ENCODE results near the gene KLHL13.

DNA sequence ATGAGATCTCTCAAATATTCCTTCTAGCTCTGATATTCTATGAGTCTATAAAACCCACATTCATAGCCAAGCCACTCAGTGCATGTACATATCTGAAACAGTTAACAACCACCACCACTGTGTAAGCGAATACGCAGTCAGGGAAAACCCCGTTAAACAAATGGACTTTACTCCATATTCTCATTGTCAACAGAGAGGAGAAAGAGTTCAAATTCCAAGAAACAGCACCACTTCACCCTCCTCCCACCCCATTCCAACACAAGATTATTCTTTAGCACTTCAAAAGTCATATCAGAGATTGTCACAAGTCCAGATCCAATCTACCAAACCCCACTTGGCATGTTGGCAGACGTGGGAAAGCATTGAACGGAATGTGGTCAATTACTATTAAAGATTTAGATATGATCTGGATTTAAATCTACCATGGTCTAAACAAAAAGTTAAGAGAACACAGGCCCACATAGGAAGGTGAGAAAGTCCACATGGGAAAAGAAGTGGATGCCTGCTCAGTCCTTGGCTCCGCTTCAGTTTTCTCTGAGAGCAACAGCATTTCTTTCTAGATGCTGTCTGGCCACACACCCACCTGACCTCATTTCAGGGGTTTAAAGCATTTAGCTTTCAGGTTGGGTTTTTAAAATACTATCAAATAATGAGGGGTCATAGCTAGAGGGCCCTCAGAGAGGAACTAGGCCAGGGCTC lies 39.8 kb upstream of the KLHL13 start:
- TF ChIP-seq, protein P1, sequence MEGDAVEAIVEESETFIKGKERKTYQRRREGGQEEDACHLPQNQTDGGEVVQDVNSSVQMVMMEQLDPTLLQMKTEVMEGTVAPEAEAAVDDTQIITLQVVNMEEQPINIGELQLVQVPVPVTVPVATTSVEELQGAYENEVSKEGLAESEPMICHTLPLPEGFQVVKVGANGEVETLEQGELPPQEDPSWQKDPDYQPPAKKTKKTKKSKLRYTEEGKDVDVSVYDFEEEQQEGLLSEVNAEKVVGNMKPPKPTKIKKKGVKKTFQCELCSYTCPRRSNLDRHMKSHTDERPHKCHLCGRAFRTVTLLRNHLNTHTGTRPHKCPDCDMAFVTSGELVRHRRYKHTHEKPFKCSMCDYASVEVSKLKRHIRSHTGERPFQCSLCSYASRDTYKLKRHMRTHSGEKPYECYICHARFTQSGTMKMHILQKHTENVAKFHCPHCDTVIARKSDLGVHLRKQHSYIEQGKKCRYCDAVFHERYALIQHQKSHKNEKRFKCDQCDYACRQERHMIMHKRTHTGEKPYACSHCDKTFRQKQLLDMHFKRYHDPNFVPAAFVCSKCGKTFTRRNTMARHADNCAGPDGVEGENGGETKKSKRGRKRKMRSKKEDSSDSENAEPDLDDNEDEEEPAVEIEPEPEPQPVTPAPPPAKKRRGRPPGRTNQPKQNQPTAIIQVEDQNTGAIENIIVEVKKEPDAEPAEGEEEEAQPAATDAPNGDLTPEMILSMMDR (IDR thresholded peaks at IDR 0.05), result no peak
- no peak for TF ChIP-seq POLR2A (IDR thresholded peaks at IDR 0.05)
- TF ChIP-seq EP300 (IDR thresholded peaks at IDR 0.05), result no peak

Measured in ovary (tissue), 3 donors.